GF-D8 (cell line): ENCODE measurements around the gene ZNF93.
"Not testable (repeated sequence)": the region's sequence is repeated elsewhere in the genome, so short reads cannot be mapped to it uniquely, and the experiment has no call there.

Experiments
- DNase-seq: peaks from one replicate; lab custom pipeline; 2025; lab: John Stamatoyannopoulos, UW

Gene ZNF93

DNA sequence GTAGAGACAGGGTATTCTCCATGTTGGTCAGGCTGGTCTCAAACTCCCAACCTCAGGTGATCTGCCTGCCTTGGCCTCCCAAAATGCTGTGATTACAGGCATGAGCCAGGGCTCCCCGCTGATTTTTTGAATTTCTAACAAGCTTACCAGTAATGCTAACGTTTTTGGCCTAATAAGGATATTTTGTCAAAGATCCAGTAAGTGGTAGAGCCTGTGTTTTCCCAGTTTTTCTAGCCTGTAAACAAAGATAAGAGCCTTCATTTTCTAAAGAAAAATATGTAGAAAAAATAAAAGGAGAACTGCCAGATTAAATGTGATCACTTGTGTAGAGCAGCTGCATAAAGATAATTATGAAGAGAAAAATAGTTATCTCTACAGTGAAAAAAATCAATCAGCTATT, 37.7 kb downstream of the ZNF93 start:
- DNase-seq = no peak

DNA sequence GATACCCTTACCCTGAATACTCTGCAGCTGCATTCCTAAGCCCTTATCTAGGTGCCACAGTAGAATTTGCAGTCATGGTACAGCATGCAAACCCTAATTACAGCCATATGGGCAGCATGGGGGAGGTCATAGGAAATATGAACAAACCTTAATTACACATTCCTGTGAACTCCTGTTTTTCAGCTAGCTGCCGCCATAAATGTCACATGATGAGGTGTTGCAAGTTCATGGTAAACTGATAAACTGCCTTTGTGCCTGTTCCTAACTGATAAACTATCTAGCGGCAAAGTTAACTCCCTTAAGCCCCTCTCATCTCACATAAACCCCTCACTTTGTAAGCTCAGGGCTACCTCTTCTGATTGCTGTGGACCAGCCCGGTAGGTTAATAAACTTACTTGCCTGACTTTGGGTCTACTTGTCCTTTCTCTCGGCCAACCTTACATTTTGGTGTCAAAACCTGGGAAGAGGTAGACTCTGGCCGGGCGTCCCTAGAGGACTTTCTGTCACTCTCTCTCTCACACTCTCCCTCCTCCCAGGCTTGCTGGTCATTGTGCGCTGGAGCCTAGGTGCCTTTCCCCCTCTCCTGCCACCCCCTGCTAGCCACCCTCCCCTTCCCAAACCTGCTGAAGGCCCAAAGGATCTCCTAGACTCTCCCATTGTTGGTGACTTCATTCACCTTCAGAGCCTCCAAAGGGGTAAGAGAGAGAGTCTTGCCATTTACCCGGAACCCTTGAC, 43.3 kb downstream of the ZNF93 start:
- DNase-seq = no peak

DNA sequence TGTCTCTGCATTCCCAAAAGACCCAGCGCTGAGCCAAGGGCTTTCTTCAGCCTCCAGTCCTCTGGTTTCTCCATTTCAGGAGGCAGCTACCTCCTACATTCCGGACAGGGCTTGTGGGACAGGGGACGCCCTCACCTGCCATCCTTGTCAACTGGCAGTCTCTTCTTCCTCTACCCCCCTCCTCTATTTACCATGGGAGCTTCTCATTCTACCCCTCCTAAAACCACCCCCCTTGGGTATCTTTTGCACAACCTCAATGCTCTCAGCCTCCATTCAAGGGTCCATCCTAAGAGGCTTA, 43.8 kb downstream of the ZNF93 start:
- no peak for DNase-seq

DNA sequence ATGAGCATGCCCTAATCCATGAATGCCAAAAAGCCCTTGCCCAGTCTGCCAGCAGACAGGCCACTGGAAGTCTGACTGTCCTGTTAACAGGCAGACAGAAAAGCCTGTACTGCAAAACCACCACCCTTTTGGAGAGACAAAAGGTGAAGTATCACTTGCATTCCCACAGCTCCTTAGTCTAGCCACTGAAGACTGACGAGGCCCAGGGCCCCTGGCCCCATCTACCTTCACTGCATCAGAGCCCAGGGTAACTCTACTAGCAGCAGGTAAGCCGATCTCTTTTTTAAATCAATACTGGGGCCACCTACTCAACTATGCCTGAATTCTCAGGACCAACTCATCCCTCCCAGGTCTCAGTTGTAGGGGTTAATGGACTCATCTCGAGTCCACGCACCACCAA, 45.5 kb downstream of the ZNF93 start:
- DNase-seq = no peak

DNA sequence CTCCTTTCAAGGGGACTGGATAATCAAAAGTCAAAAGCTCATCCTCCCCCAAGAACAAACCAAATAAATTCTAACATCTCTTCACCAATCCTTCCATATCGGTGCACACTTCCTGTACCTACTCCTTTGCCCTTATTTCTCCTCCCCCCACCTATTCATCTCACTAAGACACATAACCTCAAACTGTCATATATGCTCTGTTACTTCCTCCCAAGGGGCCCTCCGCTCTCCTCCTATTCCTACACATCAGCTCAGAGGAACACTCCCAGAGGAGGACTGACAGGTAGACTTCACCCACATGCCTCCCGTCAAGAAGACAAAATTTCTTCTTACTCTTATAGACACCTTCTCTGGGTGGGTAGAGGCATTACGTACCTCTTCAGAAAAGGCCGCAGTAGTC, 48.1 kb downstream of the ZNF93 start:
- DNase-seq = no peak

DNA sequence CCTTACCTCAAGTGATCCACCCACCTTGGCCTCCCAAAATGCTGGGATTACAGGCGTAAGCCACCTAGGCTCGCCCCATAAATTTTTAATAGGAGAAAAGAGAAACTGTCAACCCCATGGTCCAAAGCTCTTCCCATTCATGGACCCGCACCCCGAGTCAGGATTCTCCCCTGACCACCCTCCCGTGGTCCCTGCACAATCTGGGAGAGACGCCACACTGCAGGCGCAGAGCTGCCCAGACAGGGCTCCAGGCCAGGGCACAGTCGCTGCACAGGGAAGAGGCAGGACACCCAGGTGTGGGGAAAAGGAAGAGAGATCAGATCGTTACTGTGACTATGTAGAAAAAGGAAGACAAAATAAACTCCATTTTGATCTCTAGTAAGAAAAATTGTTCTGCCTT, 54.5 kb downstream of the ZNF93 start:
- no peak for DNase-seq

DNA sequence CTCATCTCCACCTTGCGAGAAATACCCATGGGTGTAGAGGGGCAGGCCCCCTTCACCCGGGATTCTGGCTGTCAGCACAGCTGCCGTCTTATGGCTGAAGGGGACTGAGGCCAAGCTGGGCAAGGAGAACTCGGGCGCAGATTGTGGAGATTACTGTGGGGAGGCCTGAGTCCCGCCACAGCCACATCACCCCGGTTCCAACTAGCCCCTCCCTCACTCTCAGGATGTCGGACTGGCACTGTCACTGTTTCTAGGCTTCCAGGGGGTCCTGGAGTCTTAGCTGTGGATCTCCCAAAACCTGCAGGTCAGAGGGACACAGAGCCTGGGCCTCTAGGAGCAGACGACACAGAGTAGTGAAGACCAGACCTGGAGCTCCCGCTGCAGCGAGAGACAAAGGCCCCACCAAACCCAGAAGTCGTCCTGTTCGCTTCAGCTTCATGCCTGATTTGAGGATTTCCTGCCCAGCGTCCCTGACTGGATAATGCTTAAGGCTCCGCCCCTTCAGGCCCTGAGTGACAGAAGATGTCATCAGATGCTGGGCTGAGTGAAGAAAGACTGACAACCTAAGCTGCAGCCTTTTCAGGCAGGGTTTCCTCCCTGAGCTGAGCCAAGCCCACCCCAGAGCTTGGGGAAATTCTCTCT, 55.8 kb downstream of the ZNF93 start:
- DNase-seq = no peak

DNA sequence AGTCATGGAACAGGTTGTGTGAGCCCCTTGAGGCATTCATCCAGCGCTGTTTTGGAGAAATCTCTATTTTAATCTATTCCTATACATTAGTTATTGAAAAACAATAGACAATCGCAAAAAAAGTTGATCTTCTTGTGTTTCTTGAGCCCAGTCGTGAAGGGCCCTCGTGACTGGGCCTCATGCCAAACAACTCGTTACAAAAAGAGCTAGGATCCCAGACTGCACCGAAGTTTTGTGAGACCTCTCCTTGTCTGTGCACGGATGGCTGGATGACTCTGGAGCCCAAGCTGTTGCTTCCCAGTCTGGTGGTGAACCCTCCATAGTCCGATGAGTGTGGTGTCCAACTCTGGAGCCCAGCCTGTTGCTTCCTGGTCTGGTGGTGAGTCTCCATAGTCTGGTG, 57.0 kb downstream of the ZNF93 start:
- DNase-seq = not testable (repeated sequence)

DNA sequence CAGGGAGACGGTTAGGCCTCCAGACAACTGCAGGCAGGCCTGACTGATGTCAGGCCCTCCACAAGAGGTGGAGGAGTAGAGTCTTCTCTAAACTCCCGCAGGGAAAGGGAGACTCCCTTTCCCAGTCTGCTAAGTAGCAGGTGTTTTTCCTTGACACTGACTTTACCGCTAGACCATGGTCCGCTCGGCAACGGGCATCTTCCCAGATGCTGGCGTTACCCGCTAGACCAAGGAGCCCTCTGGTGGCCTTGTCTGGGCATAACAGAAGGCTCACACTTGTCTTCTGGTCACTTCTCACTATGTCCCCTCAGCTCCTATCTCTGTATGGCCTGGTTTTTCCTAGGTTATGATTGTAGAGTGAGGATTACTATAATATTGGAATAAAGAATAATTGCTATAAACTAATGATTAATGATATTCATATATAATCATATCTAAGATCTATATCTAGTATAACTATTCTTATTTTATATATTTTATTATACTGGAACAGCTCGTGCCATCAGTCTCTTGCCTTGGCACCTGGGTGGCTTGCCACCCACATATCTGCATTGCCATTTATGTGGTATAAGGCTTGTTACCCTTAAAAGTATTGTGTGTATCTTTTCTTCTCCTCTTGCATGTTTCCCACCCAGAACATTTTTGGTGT, 58.5 kb downstream of the ZNF93 start:
- not testable (repeated sequence) for DNase-seq

DNA sequence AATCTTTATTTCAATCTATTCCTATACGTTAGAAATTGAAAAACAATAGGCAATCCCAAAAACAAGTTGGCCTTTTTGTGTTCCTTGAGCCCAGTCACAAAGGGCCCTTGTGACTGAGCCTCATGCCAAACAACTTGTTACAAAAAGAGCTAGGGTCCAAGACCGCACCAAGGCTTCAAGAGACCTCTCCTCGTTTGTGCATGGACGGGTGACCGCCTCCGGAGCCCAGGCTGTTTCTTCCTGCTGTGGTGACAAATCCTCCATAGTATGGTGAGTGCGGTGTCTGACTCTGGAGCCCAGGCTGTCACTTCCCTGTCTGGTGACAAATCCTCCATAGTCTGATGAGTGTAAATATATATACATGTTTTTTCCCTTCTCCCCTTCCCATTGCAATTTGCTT, 63.7 kb downstream of the ZNF93 start:
- DNase-seq = no peak

DNA sequence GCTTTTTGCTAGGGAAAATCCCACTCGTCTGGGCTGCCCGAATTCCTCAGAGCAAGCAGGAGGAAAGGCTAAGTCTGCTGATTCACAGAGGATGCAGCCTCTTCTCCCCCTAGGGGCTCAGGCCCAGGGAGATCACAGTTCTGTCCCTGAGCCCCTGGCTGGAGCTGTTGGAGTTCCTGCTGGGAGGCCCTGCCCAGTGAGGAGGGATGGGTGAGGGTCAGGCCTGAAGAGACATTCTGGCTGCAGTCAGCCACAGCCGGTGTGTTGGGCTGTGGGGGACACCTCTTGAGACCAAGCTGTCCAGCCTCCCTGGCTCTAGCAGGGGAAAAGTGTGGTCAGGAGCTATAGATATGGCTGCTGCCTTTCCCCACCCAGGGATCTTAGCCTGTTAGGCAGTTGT, 65.4 kb downstream of the ZNF93 start:
- not testable (repeated sequence) for DNase-seq

DNA sequence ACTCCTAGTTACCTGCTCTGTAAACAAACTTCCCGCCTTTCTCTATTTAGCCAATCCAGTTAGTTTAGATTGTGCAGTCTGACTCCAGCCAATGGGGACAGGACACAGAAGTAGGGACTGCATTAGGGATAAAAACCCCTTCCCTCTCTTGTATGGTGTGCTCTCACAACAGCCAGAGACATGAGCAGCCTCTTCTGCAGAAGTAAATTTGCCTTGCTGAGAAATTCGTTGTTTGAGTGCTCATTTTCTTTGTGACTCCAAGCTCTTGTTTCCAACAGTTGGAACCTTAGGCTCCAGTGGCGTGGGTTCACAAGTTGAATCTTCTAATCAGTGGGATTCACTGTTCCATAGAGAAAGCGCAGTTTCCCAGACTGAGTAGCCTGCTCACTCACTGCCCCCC, 66.1 kb downstream of the ZNF93 start:
- DNase-seq = no peak
